MCF 10A (cell line): ENCODE measurements around the gene MLLT3. TPM values are rescaled to one million over a fixed set of nuclear protein-coding genes. Genes with fewer than 3 reads are reported as not detected.

ENCODE experiments used
- BruUV-seq: library from RNA; stranded (reverse); fragments of 400-500 nt; replicated peaks from 2 replicates; lab custom pipeline; 2021; lab: Mats Ljungman, UMichigan
- CTCF ChIA-PET: fragments of 300-600 bp; sonication (Branson Sonifier 250); formaldehyde crosslinking; extraction: SDS; loops from one replicate; lab custom pipeline; 2021; ENCODE audit warnings: antibody characterized with exemption, inconsistent platforms; lab: Yijun Ruan, JAX
- POLR2A ChIA-PET: fragments of 300-600, 350-650 bp; sonication (Branson Sonifier 250); formaldehyde crosslinking; extraction: SDS; loops from one replicate; lab custom pipeline; 2020; ENCODE audit warnings: antibody characterized with exemption, inconsistent platforms; lab: Yijun Ruan, JAX
- DNase-seq: peaks from one replicate; pipeline ENCODE4 v3.0.0-alpha.2; 2018; ENCODE audit not compliant: unreplicated experiment
- H3K27ac Mint-ChIP-seq: one replicate; pipeline ENCODE4 v1.8.0; 2022; ENCODE audit warnings: mild to moderate bottlenecking, low read depth, mixed read lengths; ENCODE audit not compliant: unreplicated experiment
- H3K27me3 Mint-ChIP-seq: one replicate; pipeline ENCODE4 v1.8.0; 2022; ENCODE audit warnings: mixed read lengths; ENCODE audit not compliant: insufficient read depth, unreplicated experiment
- H3K36me3 Mint-ChIP-seq: one replicate; pipeline ENCODE4 v1.8.0; 2022; ENCODE audit warnings: mild to moderate bottlenecking, moderate library complexity, mixed read lengths; ENCODE audit not compliant: insufficient read depth, unreplicated experiment
- H3K4me1 Mint-ChIP-seq: one replicate; pipeline ENCODE4 v1.8.0; 2022; ENCODE audit warnings: mixed read lengths; ENCODE audit not compliant: insufficient read depth, unreplicated experiment
- H3K4me3 Mint-ChIP-seq: one replicate; pipeline ENCODE4 v1.8.0; 2022; ENCODE audit warnings: mild to moderate bottlenecking, moderate library complexity, mixed read lengths; ENCODE audit not compliant: unreplicated experiment
- H3K9me3 Mint-ChIP-seq: one replicate; pipeline ENCODE4 v1.8.0; 2022; ENCODE audit warnings: mixed read lengths; ENCODE audit not compliant: unreplicated experiment
- intact Hi-C: fragments of 100-400 bp; cut with micrococcal nuclease; formaldehyde crosslinking; loops from 2 replicates; pipeline ENCODE4 v1.14.1; 2022
- total RNA-seq: library from RNA; stranded (reverse); gene quantifications from 2 replicates; pipeline ENCODE4 v1.2.3, GENCODE V29; 2022
- TF ChIP-seq, protein P1 (sequence below): fragments of 200-600 bp; IDR thresholded peaks from one replicate; pipeline ENCODE4 v1.8.0; 2022; ENCODE audit warnings: antibody characterized with exemption, mild to moderate bottlenecking; ENCODE audit not compliant: unreplicated experiment

Gene MLLT3
- total RNA-seq, 1 experiment from 2014 or later: 1.2 TPM

DNA sequence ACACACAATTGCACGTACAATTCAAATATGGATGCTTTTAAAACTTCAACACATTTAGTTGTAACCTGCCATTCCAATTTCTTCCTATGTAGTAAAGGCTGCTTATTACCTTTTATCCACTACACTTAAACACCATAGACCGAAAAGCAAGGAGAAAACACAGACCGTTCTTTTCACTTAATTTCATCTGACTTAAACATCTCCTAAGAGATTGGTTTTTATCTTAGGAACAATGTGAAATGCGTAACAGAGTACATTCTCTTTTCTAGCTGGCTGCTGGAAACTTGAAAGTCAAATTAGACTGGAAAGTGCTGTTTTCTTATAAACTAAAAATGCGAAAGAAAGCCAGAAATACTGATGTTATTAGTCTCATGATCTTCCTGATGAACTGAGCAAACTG, 241.8 kb downstream of the MLLT3 start:
- intact Hi-C loops: no loop called here

DNA sequence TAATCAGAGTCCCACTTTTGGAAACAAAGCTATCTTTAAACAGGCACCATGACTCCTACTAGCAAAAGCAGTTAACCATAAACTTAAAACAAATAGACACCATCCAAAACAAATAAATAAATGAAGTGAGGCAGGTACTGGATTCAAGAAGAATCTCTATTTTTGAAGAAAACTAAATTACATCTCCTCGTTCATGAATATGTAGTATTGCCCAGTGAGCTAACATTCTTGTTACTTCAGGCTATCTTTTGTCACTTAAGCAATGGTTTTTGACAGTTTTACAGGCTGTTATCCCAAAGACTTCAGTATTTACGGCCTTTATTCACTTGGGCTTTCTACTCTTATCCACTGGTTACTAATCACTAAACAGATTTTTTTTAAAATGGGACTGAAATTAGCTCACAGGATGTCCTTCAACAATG, 242.5 kb downstream of the MLLT3 start:
- POLR2A ChIA-PET: no interaction called here
- H3K9me3 Mint-ChIP-seq: no peaks in the 10 kb centered on the region

More for the DNA sequence above, 241.8 kb downstream of the MLLT3 start:
- Mint-ChIP-seq H3K4me1 (no peaks in the 10 kb centered on the region), H3K27me3 (peaks cover 58% of the 10 kb centered on the region), H3K36me3 (no peaks in the 10 kb centered on the region), H3K9me3 (no peaks in the 10 kb centered on the region), H3K4me3 (no peak overlapping the region), H3K27ac (no peak overlapping the region)
- TF ChIP-seq, protein P1, sequence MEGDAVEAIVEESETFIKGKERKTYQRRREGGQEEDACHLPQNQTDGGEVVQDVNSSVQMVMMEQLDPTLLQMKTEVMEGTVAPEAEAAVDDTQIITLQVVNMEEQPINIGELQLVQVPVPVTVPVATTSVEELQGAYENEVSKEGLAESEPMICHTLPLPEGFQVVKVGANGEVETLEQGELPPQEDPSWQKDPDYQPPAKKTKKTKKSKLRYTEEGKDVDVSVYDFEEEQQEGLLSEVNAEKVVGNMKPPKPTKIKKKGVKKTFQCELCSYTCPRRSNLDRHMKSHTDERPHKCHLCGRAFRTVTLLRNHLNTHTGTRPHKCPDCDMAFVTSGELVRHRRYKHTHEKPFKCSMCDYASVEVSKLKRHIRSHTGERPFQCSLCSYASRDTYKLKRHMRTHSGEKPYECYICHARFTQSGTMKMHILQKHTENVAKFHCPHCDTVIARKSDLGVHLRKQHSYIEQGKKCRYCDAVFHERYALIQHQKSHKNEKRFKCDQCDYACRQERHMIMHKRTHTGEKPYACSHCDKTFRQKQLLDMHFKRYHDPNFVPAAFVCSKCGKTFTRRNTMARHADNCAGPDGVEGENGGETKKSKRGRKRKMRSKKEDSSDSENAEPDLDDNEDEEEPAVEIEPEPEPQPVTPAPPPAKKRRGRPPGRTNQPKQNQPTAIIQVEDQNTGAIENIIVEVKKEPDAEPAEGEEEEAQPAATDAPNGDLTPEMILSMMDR: no peak
- BruUV-seq: no TSS peak
- no peak for DNase-seq
- POLR2A ChIA-PET: no interaction called here
- CTCF ChIA-PET: no interaction called here

GRCh38 chr9:20378851-20379250, 243.4 kb downstream of the MLLT3 start:
- TF ChIP-seq, protein P1: no peak
- no TSS peak for BruUV-seq
- CTCF ChIA-PET: no interaction called here
- H3K9me3 Mint-ChIP-seq: no peaks in the 10 kb centered on the region
- H3K27ac Mint-ChIP-seq: no peak overlapping the region
- no peak for DNase-seq
- intact Hi-C loops: no loop called here
- H3K36me3 Mint-ChIP-seq: no peaks in the 10 kb centered on the region
- H3K4me3 Mint-ChIP-seq: no peak overlapping the region
- H3K4me1 Mint-ChIP-seq: no peaks in the 10 kb centered on the region
- H3K27me3 Mint-ChIP-seq: peaks cover 58% of the 10 kb centered on the region
- POLR2A ChIA-PET: no interaction called here

More for the DNA sequence above, 242.5 kb downstream of the MLLT3 start:
- no peaks in the 10 kb centered on the region for H3K4me1 Mint-ChIP-seq
- H3K36me3 Mint-ChIP-seq: no peaks in the 10 kb centered on the region
- CTCF ChIA-PET: interaction anchor here (0.6 kb wide), 1 partner anchor 44 kb away, joined by 3 read pairs; no protein-coding TSS in a partner anchor
- intact Hi-C loops: no loop called here
- TF ChIP-seq, protein P1: no peak
- DNase-seq: no peak
- H3K27me3 Mint-ChIP-seq: peaks cover 58% of the 10 kb centered on the region
- H3K4me3 Mint-ChIP-seq: no peak overlapping the region
- no TSS peak for BruUV-seq
- H3K27ac Mint-ChIP-seq: no peak overlapping the region

- H3K36me3 Mint-ChIP-seq: no peaks in the 10 kb centered on the region
- no peak overlapping the region for H3K4me3 Mint-ChIP-seq
- intact Hi-C loops: no loop called here
- TF ChIP-seq, protein P1: no peak
- CTCF ChIA-PET: no interaction called here
- no peak overlapping the region for H3K27ac Mint-ChIP-seq
- peaks cover 52% of the 10 kb centered on the region for H3K27me3 Mint-ChIP-seq
- no peaks in the 10 kb centered on the region for H3K4me1 Mint-ChIP-seq
- no TSS peak for BruUV-seq
- DNase-seq: no peak
- POLR2A ChIA-PET: no interaction called here
- H3K9me3 Mint-ChIP-seq: no peaks in the 10 kb centered on the region
Observed at GRCh38 chr9:20377790-20378189, 244.5 kb downstream of the MLLT3 start.
